GM12801 (cell line): ENCODE results near the gene DNHD1.

Experiments
- TF ChIP-seq, protein P1 (sequence below): IDR thresholded peaks from one replicate; pipeline ENCODE4 v1.5.1; 2011; ENCODE audit warnings: control low read depth; ENCODE audit not compliant: insufficient read length; ENCODE audit errors: extremely low read depth

Gene DNHD1

DNA sequence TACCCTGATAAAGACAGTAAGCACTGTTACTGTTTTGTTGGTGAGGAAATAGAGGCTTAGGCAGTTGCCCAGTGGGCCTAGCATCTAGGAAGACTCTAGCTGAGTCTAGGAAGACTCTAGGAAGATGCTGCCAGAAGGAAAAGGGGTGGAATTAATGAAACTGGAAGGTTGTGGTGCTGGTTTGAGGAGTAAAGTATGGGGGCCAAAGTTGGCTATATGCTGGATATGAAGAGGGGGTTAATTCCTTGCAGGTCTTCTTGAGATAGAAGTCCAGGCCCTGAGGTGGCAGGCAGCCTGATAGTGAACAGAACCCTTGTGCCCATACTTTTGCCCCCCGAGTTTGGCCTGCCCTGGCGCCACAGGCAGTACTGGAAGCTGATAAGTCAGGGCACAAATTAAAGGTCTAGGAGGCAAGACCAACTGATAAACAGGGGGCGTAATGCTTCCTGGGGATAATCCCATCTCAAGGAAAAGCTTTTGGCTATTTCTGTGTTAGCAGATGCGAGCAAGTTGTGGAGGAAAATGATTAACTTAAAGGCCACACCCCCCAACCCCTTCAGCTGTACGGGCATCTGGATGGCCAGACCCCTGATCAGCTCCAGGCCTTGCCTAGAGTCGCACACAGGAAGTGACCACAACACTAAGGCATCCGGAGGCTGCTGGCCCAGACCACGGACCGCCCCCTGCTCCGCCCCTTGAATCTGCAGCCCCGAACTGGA is 109.5 kb downstream of the DNHD1 start:
- TF ChIP-seq, protein P1, sequence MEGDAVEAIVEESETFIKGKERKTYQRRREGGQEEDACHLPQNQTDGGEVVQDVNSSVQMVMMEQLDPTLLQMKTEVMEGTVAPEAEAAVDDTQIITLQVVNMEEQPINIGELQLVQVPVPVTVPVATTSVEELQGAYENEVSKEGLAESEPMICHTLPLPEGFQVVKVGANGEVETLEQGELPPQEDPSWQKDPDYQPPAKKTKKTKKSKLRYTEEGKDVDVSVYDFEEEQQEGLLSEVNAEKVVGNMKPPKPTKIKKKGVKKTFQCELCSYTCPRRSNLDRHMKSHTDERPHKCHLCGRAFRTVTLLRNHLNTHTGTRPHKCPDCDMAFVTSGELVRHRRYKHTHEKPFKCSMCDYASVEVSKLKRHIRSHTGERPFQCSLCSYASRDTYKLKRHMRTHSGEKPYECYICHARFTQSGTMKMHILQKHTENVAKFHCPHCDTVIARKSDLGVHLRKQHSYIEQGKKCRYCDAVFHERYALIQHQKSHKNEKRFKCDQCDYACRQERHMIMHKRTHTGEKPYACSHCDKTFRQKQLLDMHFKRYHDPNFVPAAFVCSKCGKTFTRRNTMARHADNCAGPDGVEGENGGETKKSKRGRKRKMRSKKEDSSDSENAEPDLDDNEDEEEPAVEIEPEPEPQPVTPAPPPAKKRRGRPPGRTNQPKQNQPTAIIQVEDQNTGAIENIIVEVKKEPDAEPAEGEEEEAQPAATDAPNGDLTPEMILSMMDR = no peak

DNA sequence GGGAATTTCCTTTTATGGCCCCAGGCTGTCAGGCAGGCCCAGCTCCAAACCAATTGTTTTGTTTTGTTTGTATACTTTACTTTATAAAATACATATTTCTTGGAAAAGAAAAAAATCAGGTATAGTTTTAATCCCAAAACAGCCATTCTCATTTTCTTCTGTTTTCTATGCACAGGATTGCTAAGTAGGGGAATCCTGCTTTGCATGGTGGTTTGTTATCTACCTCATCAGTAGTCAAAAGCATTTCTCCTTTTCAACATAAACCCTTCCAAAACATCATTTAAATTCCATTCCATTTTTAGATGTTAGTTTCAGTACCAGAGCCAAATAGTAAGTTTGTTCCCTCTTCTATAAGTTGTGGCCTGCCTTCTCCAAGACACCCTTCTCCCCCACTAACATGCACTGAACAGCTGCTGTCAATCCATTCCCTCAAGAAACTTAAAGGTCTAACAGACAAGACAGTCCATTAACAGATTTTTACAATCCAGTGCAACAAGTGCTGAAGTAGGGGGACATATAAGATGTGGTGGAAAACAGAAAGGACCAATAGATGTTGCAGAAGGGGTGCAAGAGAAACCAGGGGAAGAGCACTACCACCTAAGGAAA is 110.2 kb downstream of the DNHD1 start:
- TF ChIP-seq, protein P1 = no peak

DNA sequence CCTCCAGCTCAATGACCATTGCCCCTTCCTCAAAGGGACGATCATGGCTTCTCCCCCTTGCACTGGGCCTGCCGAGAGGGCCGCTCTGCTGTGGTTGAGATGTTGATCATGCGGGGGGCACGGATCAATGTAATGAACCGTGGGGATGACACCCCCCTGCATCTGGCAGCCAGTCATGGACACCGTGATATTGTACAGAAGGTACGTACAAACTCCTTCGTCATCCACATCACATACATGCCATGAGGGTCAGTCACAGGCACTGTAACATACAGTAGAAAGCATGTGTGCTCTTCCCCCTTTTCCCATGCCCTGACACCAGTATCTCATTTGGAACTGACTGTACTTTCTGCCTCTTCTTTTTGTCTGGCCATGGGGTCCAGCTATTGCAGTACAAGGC is 110.9 kb downstream of the DNHD1 start:
- TF ChIP-seq, protein P1 = no peak

DNA sequence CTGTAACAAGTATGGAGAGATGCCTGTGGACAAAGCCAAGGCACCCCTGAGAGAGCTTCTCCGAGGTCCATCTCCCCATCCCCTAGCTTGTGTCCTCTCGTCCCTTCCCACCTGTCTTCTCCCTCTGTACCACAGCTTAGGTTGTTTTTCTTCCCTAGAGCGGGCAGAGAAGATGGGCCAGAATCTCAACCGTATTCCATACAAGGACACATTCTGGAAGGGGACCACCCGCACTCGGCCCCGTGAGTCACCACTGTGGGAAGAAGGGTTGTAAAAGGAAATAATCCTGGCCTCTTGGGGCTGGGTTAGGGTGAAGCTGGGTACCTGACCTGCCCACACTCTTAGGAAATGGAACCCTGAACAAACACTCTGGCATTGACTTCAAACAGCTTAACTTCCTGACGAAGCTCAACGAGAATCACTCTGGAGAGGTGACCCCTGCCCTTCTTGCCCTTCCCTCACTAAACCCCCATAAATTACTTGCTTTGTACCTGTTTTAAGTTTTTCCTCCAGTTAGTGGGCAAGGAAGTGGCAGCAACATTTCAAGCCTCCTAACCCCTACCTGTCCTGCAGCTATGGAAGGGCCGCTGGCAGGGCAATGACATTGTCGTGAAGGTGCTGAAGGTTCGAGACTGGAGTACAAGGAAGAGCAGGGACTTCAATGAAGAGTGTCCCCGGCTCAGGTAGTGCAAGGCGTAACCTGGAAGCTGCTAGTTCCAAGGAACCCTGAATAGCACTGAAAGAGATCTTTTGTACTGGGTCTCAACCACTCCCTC is 111.8 kb downstream of the DNHD1 start:
- TF ChIP-seq, protein P1 = no peak

DNA sequence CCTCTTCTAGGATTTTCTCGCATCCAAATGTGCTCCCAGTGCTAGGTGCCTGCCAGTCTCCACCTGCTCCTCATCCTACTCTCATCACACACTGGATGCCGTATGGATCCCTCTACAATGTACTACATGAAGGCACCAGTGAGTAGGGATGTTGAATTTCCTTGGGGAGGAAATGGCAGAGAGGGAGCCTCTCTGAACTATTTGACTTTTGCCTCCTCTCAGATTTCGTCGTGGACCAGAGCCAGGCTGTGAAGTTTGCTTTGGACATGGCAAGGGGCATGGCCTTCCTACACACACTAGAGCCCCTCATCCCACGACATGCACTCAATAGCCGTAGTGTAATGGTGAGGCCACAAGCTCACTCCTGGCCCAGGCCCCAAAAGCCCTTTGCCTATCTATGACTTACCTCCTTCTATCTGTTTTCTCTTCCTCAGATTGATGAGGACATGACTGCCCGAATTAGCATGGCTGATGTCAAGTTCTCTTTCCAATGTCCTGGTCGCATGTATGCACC is 112.5 kb downstream of the DNHD1 start:
- TF ChIP-seq, protein P1 = no peak

DNA sequence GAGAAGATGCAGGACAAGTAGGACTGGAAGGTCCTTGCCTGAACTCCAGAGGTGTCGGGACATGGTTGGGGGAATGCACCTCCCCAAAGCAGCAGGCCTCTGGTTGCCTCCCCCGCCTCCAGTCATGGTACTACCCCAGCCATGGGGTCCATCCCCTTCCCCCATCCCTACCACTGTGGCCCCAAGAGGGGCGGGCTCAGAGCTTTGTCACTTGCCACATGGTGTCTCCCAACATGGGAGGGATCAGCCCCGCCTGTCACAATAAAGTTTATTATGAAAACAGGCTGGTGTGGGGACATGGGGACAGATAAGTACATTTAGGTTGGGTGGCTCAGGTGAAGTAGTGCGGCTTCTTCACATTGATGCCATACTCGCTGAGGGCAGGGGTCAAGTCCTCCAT is 113.5 kb downstream of the DNHD1 start:
- TF ChIP-seq, protein P1 = no peak
